HG03457 (cell line): ENCODE results near the gene GPR27.

Experiments
- ATAC-seq: cut with Tn5 transposase; IDR thresholded peaks from one replicate; pipeline ENCODE4 v1.9.1; 2021; ENCODE audit warnings: moderate number of reproducible peaks; ENCODE audit not compliant: unreplicated experiment

GPR27 gene

GRCh38 chr3:71784914-71785531, 31.4 kb downstream of the GPR27 start, which contains the start of gene PROK2:
Gene PROK2 (minus strand): TSS chr3:71785148. CDS start chr3:71785052, 96 bp downstream.
- no peak for ATAC-seq

GRCh38 chr3:71785532-71786216, 32.0 kb downstream of the GPR27 start:
- no peak for ATAC-seq

- no peak for ATAC-seq
Observed at GRCh38 chr3:71786217-71786549, 32.5 kb downstream of the GPR27 start.

GRCh38 chr3:71786551-71786950, 32.9 kb downstream of the GPR27 start:
- ATAC-seq, result no peak

- ATAC-seq, result no peak
Observed at GRCh38 chr3:71787851-71788405, 34.3 kb downstream of the GPR27 start.

- ATAC-seq, result no peak
Observed at GRCh38 chr3:71789922-71790321, 36.3 kb downstream of the GPR27 start.

GRCh38 chr3:71791634-71792033, 38.0 kb downstream of the GPR27 start:
- no peak for ATAC-seq

GRCh38 chr3:71796290-71796689, 42.6 kb downstream of the GPR27 start:
- ATAC-seq, result no peak

- ATAC-seq, result no peak
Observed at GRCh38 chr3:71797455-71797854, 43.8 kb downstream of the GPR27 start.

- ATAC-seq, result no peak
Observed at GRCh38 chr3:71800023-71800422, 46.4 kb downstream of the GPR27 start.

GRCh38 chr3:71801986-71802385, 48.3 kb downstream of the GPR27 start:
- no peak for ATAC-seq

- no peak for ATAC-seq
Observed at GRCh38 chr3:71803248-71803647, 49.6 kb downstream of the GPR27 start.

- ATAC-seq, result no peak
Observed at GRCh38 chr3:71805199-71805598, 51.5 kb downstream of the GPR27 start.

- no peak for ATAC-seq
Observed at GRCh38 chr3:71805691-71806090, 52.0 kb downstream of the GPR27 start.
